Thoracic aorta (tissue), 2 donors: Measurements from ENCODE around the gene SYNE1. TPM values are rescaled to one million over a fixed set of nuclear protein-coding genes. Genes with fewer than 3 reads are reported as not detected.

Experiments
- ATAC-seq: fragments of 150-250 bp; one replicate; pipeline ENCODE4 v1.8.0; 2017; ENCODE audit warnings: low read depth; ENCODE audit not compliant: insufficient number of reproducible peaks, low FRiP score
- DNase-seq: peaks from one replicate; pipeline ENCODE4 v3.0.0-alpha.2; 2020; ENCODE audit warnings: low spot score
- H3K27ac ChIP-seq, 2 donors: fragments of 200-600 bp; sonication (generic); 1 replicate in 1 of 2; 2 replicates in 1 of 2; pipeline ENCODE4 v1.5.1; 2016; ENCODE audit warnings: mild to moderate bottlenecking in 2 of 2, moderate library complexity in 2 of 2
- H3K27me3 ChIP-seq: fragments of 200-600 bp; sonication (generic); replicated peaks from 2 replicates; pipeline ENCODE4 v1.6.0; 2016; ENCODE audit warnings: mild to moderate bottlenecking; ENCODE audit not compliant: insufficient read depth
- H3K36me3 ChIP-seq: fragments of 200-600 bp; sonication (generic); one replicate; pipeline ENCODE4 v1.5.1; 2016
- H3K4me1 ChIP-seq, 2 donors: fragments of 200-600 bp; sonication (generic); 1 replicate in 1 of 2; 2 replicates in 1 of 2; pipeline versions ENCODE4 v1.5.1 to v1.6.0; 2016; ENCODE audit warnings: low read depth in 2 of 2, mild to moderate bottlenecking in 1 of 2; ENCODE audit not compliant: control insufficient read depth in 1 of 2
- H3K4me3 ChIP-seq: fragments of 200-600 bp; sonication (generic); 2 replicates; pipeline ENCODE4 v1.5.1; 2016; ENCODE audit warnings: mild to moderate bottlenecking
- H3K9me3 ChIP-seq: fragments of 200-600 bp; sonication (generic); 2 replicates; pipeline ENCODE4 v1.5.1; 2016
- total RNA-seq, 2 donors: library from RNA; depleted of rRNA; stranded (reverse); fragments of >200 nt; gene quantifications; one replicate each; pipeline versions ENCODE4 v1.1.0 to v1.2.3, GENCODE V29; 2016
- TF ChIP-seq, protein P1 (sequence below): fragments of 200-600 bp; sonication (generic); IDR thresholded peaks from one replicate; pipeline ENCODE4 v1.5.1; 2019; ENCODE audit warnings: antibody characterized with exemption

SYNE1 gene
- total RNA-seq, 2 donors from 2014 or later, result 462 to 552 TPM

DNA sequence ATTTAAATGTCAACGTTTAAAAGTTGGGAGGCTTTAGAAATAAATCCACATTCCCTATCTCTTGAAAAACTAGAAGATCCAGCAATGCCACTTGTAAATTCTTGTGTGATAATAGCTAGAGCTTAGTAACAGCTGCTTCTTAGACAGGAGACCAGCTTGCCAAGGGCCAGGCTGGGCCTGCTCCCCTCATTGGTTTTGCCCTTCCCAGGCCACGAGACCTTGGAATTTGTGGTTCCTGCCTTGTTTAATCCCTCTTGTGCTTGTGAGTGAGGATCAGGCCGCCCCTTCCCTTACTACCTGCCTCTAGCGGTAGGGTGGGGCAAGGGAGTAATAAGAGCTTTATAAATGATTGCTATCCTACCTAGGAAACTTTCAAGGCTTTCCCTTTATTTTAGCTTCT, 363.5 kb downstream of the SYNE1 start:
- no peaks in the 10 kb centered on the region for H3K27me3 ChIP-seq
- TF ChIP-seq, protein P1, sequence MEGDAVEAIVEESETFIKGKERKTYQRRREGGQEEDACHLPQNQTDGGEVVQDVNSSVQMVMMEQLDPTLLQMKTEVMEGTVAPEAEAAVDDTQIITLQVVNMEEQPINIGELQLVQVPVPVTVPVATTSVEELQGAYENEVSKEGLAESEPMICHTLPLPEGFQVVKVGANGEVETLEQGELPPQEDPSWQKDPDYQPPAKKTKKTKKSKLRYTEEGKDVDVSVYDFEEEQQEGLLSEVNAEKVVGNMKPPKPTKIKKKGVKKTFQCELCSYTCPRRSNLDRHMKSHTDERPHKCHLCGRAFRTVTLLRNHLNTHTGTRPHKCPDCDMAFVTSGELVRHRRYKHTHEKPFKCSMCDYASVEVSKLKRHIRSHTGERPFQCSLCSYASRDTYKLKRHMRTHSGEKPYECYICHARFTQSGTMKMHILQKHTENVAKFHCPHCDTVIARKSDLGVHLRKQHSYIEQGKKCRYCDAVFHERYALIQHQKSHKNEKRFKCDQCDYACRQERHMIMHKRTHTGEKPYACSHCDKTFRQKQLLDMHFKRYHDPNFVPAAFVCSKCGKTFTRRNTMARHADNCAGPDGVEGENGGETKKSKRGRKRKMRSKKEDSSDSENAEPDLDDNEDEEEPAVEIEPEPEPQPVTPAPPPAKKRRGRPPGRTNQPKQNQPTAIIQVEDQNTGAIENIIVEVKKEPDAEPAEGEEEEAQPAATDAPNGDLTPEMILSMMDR, result no peak
- peaks cover 38 to 66% of the 10 kb centered on the region in 2 donors for H3K4me1 ChIP-seq
- no peak overlapping the region for H3K4me3 ChIP-seq
- no peak for ATAC-seq
- H3K9me3 ChIP-seq, result no peaks in the 10 kb centered on the region
- H3K27ac ChIP-seq, result peak overlapping the region; percentile 65 to 79
- peaks cover 25% of the 10 kb centered on the region for H3K36me3 ChIP-seq
- DNase-seq, result no peak

DNA sequence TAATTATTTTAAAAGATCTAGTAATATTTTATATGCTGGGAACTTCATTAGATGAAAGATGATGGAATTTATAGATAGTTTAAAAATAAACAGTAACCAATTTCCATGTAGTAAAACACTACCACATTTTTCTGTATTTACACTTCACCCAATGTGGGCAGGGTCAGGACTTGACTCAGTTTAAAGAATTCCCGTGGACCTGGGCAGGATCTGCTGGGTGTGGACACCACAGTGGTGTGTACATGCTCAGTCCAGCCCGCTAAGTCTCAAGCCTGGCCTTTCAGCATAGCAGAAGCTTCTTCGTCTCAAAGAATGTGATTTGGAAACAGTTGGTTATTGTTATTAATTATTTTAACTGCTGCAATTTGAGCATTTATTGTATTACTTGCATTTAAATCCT, 364.2 kb downstream of the SYNE1 start:
- Histone ChIP-seq H3K36me3 (peaks cover 22% of the 10 kb centered on the region), H3K9me3 (no peaks in the 10 kb centered on the region), H3K27ac (peak overlapping the region; percentile 65 to 79), H3K4me1 (peaks cover 38 to 68% of the 10 kb centered on the region in 2 donors), H3K4me3 (no peak overlapping the region), H3K27me3 (no peaks in the 10 kb centered on the region)
- TF ChIP-seq, protein P1, result no peak
- ATAC-seq, result no peak
- DNase-seq, result no peak

DNA sequence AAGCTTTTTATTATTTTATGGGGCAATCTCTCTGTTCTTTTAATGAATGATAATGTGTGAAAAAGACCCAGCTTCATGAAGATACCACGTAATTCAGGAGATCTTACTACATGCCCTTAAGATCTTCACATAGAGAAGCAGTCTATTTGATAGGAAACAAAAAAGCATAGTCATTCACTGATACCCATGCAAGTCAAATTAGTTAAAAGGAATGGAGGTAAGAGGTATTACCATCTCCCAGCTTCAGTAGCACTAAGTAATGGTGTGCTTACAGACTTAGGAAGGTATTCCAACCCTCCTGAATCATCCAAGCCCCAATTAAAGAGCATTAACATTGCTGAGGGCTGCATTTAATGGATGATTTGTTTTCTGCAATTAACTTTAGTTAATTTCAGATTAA, 364.7 kb downstream of the SYNE1 start:
- H3K4me3 ChIP-seq, result no peak overlapping the region
- TF ChIP-seq, protein P1, result no peak
- ATAC-seq (no peak), DNase-seq (no peak)
- H3K27ac ChIP-seq, result peak overlapping the region; percentile 65 to 79
- no peaks in the 10 kb centered on the region for H3K9me3 ChIP-seq
- peaks cover 20% of the 10 kb centered on the region for H3K36me3 ChIP-seq
- peaks cover 41 to 73% of the 10 kb centered on the region in 2 donors for H3K4me1 ChIP-seq
- no peaks in the 10 kb centered on the region for H3K27me3 ChIP-seq

DNA sequence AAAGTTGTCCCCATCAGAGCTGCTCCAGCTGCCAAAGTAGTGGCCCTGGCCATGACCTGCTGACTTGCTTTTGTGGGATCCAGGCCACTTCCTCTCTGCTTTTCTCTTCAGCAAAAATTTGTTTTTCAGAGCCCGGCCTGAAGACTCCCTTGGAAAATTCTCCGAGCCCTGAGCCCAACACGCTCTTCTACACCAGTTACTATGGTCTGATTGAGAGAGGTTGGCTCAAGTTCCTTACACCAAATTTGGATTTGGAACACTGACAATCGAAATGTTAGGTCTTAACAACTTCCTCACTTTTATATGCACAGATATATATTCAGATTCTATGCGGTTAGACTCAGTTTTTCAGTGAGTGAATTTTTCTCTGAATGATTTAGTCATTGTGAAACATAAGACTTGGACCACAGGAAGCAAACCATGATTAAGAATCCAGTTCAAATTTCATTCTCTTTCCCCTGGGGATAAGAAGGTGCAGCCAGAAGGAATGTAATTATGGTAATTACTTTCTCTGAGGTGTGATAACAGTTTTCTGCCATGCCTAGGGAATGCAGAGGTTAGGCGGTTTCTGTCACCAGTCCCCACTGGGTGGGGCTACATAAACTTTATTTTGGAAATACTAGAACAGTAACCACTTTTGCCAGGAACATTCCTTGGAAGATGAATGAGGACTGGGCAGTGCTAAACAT, 365.2 kb downstream of the SYNE1 start:
- Histone ChIP-seq H3K36me3 (peaks cover 19% of the 10 kb centered on the region), H3K4me3 (peak overlapping the region; percentile 45), H3K9me3 (no peaks in the 10 kb centered on the region), H3K4me1 (peaks cover 46 to 79% of the 10 kb centered on the region in 2 donors), H3K27me3 (no peaks in the 10 kb centered on the region), H3K27ac (peak overlapping the region; percentile 71 to 79)
- TF ChIP-seq, protein P1, result no peak
- no peak for DNase-seq
- peak; percentile 66 for ATAC-seq

DNA sequence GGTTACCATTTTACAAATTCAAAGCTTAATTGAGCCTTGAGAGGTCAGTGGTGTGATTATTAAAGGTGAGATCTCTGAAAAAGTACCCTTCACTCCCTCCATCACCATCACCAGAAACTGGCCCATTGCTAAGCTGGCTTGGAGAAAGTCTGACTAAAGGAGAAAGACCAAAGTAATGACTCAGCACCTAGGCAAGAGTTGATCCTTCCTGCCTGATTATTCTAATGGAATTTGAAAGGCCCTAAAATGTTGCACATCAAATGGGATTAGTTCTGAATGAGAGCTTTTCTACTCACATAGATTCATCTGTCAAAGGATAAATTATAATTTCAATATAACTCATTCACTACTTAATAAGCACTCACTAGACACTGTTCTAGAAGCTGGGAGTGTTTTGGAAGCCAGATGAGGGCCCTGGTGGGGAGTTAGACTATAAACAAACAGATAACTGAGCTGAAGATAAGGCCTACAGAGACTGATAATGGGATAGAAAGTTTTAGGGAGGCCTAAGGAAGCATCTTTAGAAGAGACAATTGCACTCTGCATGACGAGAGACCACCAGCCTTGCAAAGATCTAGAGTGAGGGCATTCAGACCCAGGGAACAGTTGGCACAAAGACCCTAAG, 366.7 kb downstream of the SYNE1 start:
- Histone ChIP-seq H3K36me3 (peaks cover 13% of the 10 kb centered on the region), H3K27me3 (no peaks in the 10 kb centered on the region), H3K27ac (peak overlapping the region; percentile 71 to 79), H3K9me3 (no peaks in the 10 kb centered on the region), H3K4me1 (peaks cover 55 to 89% of the 10 kb centered on the region in 2 donors), H3K4me3 (no peak overlapping the region)
- no peak for ATAC-seq
- DNase-seq, result no peak
- TF ChIP-seq, protein P1, result no peak
